Smooth muscle cell (in vitro differentiated cells): ENCODE data around the gene RPL5. TPM values are rescaled to one million over a fixed set of nuclear protein-coding genes. Genes with fewer than 3 reads are reported as not detected.

Experiments used
- DNase-seq: peaks from one replicate; lab custom pipeline; 2025; ENCODE audit not compliant: unreplicated experiment; lab: John Stamatoyannopoulos, UW
- H2AFZ ChIP-seq: fragments of 200-600 bp; sonication (generic); 2 replicates; pipeline ENCODE4 v1.6.0; 2016; ENCODE audit warnings: antibody characterized with exemption, low read depth, mild to moderate bottlenecking
- H3F3A ChIP-seq: fragments of 200-600 bp; sonication (generic); 2 replicates; pipeline ENCODE4 v1.6.0; 2017; ENCODE audit warnings: antibody characterized with exemption, low read depth
- H3K27ac ChIP-seq: fragments of 200-600 bp; sonication (generic); 2 replicates; pipeline ENCODE4 v1.5.1; 2016; ENCODE audit warnings: low read depth, mild to moderate bottlenecking
- H3K27me3 ChIP-seq: fragments of 200-600 bp; sonication (generic); 2 replicates; pipeline ENCODE4 v1.6.1; 2016; ENCODE audit warnings: low read depth, mild to moderate bottlenecking
- H3K36me3 ChIP-seq: fragments of 200-600 bp; sonication (generic); 2 replicates; pipeline ENCODE4 v1.5.1; 2016; ENCODE audit warnings: low read depth
- H3K4me1 ChIP-seq: fragments of 200-600 bp; sonication (generic); 2 replicates; pipeline ENCODE4 v1.5.1; 2016; ENCODE audit warnings: low read depth
- H3K4me2 ChIP-seq: fragments of 200-600 bp; sonication (generic); 2 replicates; pipeline ENCODE4 v1.6.0; 2016; ENCODE audit warnings: mild to moderate bottlenecking
- H3K4me3 ChIP-seq: fragments of 200-600 bp; sonication (generic); 2 replicates; pipeline ENCODE4 v1.5.1; 2016; ENCODE audit warnings: mild to moderate bottlenecking
- H3K79me2 ChIP-seq: fragments of 200-600 bp; sonication (generic); 2 replicates; pipeline ENCODE4 v1.6.0; 2016; ENCODE audit warnings: low read depth, mild to moderate bottlenecking
- H3K9ac ChIP-seq: fragments of 200-600 bp; sonication (generic); 2 replicates; pipeline ENCODE4 v1.6.0; 2016; ENCODE audit warnings: low read depth
- H3K9me3 ChIP-seq: fragments of 200-600 bp; sonication (generic); replicated peaks from 2 replicates; pipeline ENCODE4 v1.5.1; 2016; ENCODE audit warnings: low read depth
- H4K20me1 ChIP-seq: fragments of 200-600 bp; sonication (generic); 2 replicates; pipeline ENCODE4 v1.6.0; 2016; ENCODE audit warnings: low read depth
- CTCF ChIP-seq: fragments of 200-600 bp; sonication (generic); IDR thresholded peaks from 2 replicates; pipeline ENCODE4 v1.5.1; 2017; ENCODE audit warnings: borderline replicate concordance, mild to moderate bottlenecking, antibody characterized with exemption; ENCODE audit not compliant: insufficient read depth, poor library complexity, severe bottlenecking
- WGBS: methylation state at CpG from one replicate; pipeline ENCODE4 v1.1.7; 2016; ENCODE audit warnings: low lambda C conversion rate; 5-methylcytosine and 5-hydroxymethylcytosine counted together
- polyA plus RNA-seq: library from polyadenylated mRNA; unstranded; fragments of >200 nt; fragmentation: Nextera tagmentation; extraction: Ambion mirVana; gene quantifications from 2 replicates; pipeline ENCODE4 v1.2.1, GENCODE V29; 2016
- total RNA-seq: library from RNA; depleted of rRNA; stranded (reverse); fragments of >200 nt; gene quantifications from 2 replicates; pipeline ENCODE4 v1.2.3, GENCODE V29; 2014

RPL5 gene
- total and polyA plus RNA-seq, 2 experiments from 2014 or later: 570 to 1,043 TPM

- H3K9ac ChIP-seq: peak overlapping the region; percentile 42
- no peaks in the 10 kb centered on the region for H3K9me3 ChIP-seq
- peak overlapping the region; percentile 79 for H3K27ac ChIP-seq
- TF ChIP-seq CTCF: no peak
- no peaks in the 10 kb centered on the region for H3K36me3 ChIP-seq
- H3K79me2 ChIP-seq: no peaks in the 10 kb centered on the region
- no peaks in the 10 kb centered on the region for H4K20me1 ChIP-seq
- 69% methylated on average over 1 of the region's 1 CpG for WGBS
- DNase-seq: no peak
- H3K4me1 ChIP-seq: no peaks in the 10 kb centered on the region
- H3K27me3 ChIP-seq: no peaks in the 10 kb centered on the region
- peak overlapping the region; percentile 43 for H3K4me2 ChIP-seq
- H3K4me3 ChIP-seq: no peak overlapping the region
- no peaks in the 10 kb centered on the region for H3F3A ChIP-seq
- H2AFZ ChIP-seq: peak overlapping the region; percentile 50
These were observed 26.6 kb upstream of the RPL5 start for GRCh38 chr1:92805216-92805615.

GRCh38 chr1:92808381-92808780 is 23.5 kb upstream of the RPL5 start:
- no peak for TF ChIP-seq CTCF
- Histone ChIP-seq H3K9me3 (no peaks in the 10 kb centered on the region), H4K20me1 (no peaks in the 10 kb centered on the region), H3K79me2 (no peaks in the 10 kb centered on the region), H3K27ac (no peak overlapping the region), H3F3A (no peaks in the 10 kb centered on the region), H3K4me1 (no peaks in the 10 kb centered on the region), H2AFZ (no peak overlapping the region), H3K36me3 (no peaks in the 10 kb centered on the region), H3K9ac (no peak overlapping the region), H3K4me3 (no peak overlapping the region), H3K4me2 (no peak overlapping the region), H3K27me3 (no peaks in the 10 kb centered on the region)
- DNase-seq: no peak

GRCh38 chr1:92816732-92817131 is 15.1 kb upstream of the RPL5 start:
- Histone ChIP-seq H3K79me2 (no peaks in the 10 kb centered on the region), H2AFZ (peak overlapping the region; percentile 10), H3K9me3 (no peaks in the 10 kb centered on the region), H3K36me3 (no peaks in the 10 kb centered on the region), H3K4me3 (no peak overlapping the region), H4K20me1 (no peaks in the 10 kb centered on the region), H3K27ac (no peak overlapping the region), H3F3A (no peaks in the 10 kb centered on the region), H3K4me2 (no peak overlapping the region), H3K9ac (no peak overlapping the region), H3K27me3 (no peaks in the 10 kb centered on the region), H3K4me1 (no peaks in the 10 kb centered on the region)
- 80% methylated on average over 2 of the region's 2 CpGs for WGBS
- no peak for DNase-seq
- no peak for TF ChIP-seq CTCF

- H3K4me3 ChIP-seq: no peak overlapping the region
- no peaks in the 10 kb centered on the region for H3K9me3 ChIP-seq
- H3K79me2 ChIP-seq: no peaks in the 10 kb centered on the region
- H2AFZ ChIP-seq: no peak overlapping the region
- 89% methylated on average over 1 of the region's 1 CpG for WGBS
- no peaks in the 10 kb centered on the region for H3K36me3 ChIP-seq
- no peak overlapping the region for H3K4me2 ChIP-seq
- H3K27ac ChIP-seq: no peak overlapping the region
- H4K20me1 ChIP-seq: no peaks in the 10 kb centered on the region
- TF ChIP-seq CTCF: no peak
- H3K27me3 ChIP-seq: no peaks in the 10 kb centered on the region
- H3F3A ChIP-seq: no peaks in the 10 kb centered on the region
- no peak overlapping the region for H3K9ac ChIP-seq
- no peaks in the 10 kb centered on the region for H3K4me1 ChIP-seq
- no peak for DNase-seq
These were observed 14.6 kb upstream of the RPL5 start for GRCh38 chr1:92817137-92817697.
